GM18861 (cell line): ENCODE results near the gene KDM4B.

Experiments
- ATAC-seq: cut with Tn5 transposase; IDR thresholded peaks from one replicate; pipeline ENCODE4 v1.9.1; 2021; ENCODE audit not compliant: unreplicated experiment

KDM4B gene

DNA sequence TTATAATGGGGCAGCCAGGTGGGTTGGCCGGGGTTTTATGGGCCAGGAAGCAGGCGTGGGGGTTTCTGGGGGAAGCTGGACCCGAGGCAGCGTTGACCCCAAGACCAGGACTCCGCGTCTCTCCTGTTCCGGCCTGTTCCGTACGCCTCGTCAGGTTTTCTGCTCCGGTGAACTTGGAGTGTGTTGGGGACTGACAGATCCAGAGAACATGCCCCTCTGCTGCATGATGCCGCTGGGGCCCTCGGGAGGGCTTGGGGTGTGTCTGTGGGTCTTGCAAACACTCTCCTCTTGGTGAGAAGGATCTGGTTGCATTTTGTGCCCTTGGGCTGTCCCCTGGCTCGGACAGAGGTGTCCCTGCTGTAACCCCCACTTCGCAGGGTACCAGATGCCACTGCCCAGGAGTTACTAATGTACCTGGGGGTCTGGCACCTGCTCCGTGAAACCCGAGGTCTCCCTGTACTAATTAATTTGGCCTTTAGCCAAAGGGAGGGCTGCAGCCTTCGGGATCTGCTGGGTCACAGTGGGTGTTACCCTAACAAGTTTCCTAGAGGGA lies 15.6 kb downstream of the KDM4B start:
- ATAC-seq, result no peak

DNA sequence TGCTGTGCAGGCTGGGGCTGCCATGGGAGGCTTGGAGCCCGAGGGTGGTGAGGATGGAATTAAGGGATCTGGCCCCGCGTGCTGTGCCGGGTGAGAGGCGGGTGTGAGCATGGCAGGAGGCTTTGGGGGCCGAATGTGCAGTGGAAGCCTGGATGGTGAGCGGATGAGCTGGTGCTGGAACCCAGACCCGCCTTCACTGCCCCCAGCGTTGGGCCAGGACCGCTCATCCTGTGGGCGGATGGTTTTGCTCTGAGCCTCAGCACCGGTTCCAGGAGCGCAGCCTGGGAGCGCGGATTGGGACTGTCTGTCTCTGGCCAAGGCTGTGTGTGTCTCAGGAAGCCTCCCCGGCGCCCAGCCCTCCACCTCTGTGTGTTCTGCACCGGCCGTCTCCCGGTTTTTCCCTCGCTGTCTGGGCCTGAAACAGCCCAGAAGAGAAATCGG lies 16.7 kb downstream of the KDM4B start:
- ATAC-seq, result no peak

DNA sequence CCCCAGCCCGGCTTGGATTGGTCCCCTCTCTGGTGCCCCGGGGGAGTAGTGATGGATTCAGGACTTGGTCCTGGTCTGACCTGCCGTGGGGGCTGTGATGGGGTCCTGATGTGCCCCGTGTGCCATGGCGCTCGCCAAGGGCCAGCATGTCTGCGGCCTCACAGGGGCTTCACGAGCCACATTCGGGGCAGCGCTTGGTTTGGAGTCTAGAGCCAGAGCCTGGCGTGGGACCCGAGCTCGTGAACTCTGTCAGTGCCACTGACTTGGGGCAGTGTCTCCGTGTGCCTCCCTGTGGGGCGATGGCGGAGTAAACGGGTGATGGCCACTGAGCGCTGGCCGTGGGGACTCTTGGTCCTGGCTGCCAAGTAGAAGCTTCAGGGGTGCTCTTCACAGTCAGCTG lies 17.1 kb downstream of the KDM4B start:
- ATAC-seq, result no peak

DNA sequence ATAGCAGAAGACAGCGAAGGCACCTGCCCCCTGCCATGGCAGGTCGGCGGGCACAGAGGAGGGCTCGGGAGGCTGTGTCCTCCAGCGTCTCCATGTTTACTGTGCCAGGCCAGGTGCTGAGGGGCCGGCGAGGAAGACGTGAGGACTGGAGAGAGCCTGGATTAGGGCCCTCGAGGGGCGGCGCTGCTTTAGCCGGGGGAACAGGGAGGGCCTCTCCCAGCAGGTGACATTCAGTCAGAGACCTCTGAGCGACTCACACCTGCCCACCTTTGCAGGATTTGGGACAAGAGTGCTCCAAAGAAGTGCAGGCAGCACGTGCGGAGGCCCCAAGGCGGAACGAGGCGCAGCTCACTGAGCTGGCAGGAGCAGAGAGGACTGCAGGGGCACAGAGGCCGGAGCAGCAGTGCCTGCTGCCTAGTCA lies 17.6 kb downstream of the KDM4B start:
- ATAC-seq, result no peak

DNA sequence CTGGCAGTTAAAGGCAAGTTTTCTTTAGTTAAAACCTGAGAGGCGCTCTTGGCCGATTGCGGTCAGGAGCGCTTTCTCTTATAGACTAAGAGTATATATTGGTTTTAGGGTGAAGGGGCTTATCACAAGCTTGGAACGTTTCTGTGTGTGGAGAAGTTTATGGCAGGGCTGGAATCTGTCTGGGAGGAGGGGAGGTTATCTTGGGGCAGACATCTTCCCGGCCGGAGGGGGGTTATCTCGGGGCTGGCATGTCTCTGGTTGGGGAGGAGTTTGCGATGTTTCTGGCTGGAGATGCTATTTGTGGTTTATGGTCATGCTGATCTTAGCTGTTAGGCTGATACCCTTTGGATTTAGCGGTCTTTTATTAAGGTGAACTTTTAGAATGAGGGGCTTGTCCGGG lies 18.3 kb downstream of the KDM4B start:
- ATAC-seq, result no peak

DNA sequence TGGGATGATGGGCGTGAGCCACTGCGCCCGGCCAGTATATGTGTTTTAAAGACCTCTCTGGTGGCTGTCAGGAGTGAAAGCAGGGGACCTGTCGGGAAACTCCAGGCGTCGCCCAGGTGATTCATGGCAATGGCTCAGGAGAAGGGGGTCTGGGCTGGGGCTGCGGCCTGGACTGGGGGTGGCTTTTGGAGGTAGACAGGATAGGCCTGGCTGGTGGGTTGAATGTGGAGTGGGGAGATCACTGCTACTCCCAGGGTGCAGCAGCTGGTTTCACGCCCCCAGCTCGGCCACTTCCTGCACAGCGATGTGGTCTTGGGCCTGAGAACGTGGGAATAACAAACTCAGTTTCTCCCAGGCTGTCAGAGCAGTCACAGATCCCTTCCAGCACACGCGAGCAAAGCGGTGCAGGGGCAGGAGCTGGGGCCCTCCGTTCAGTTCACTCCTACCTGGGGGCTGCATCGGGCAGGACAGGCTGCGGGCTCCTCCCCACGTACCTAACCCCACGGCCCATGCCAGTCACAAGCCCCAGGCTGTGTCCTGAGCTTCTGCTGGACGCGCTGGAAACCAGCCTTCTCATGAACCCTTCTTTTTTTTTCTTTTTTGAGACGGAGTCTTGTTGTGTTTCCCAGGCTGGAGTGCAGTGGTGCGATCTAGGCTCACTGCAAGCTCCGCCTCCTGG lies 18.9 kb downstream of the KDM4B start:
- ATAC-seq, result no peak

DNA sequence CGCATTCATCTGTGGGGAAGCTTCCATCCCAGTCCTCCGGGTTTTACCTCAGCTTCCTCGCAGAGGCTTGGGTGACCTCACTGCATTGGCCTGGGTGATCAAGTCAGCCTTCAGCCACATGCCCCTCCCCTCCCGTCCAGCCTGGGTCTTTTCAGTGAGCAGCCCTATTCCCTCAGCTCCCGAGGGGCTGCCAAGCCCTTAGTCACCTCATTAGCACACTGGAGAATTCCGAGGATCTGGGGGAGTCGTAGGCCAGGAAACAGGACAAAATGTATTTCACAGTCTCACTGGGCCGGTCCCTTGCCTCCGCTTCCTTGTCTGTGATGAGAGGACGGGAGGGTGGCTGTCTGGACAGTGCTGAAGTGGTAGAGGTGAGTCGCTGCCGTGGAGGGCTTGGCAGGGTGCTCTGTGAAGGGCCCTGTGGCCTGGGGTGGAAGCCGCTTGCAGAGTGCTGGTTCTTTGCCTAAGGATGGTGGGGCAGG lies 19.9 kb downstream of the KDM4B start:
- no peak for ATAC-seq

DNA sequence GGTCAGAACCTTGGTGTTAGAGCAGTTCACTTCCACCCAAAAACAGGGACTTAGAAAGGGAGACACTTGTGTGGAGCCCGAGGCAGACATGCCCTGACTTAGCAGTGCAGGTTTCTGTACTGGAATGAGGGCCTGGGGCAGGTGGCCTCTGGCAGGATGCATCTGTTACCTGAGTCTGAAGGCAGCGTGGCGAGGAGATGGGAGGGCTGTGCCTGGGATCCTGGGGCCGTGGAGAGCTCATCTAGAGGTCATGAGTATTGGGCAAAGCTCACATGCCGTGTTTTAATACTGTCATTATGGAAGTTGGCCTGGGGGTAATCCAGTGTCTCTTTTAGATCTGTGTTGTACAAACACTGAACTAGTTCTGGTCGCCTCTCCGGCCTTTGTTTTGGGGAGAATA lies 21.4 kb downstream of the KDM4B start:
- no peak for ATAC-seq

DNA sequence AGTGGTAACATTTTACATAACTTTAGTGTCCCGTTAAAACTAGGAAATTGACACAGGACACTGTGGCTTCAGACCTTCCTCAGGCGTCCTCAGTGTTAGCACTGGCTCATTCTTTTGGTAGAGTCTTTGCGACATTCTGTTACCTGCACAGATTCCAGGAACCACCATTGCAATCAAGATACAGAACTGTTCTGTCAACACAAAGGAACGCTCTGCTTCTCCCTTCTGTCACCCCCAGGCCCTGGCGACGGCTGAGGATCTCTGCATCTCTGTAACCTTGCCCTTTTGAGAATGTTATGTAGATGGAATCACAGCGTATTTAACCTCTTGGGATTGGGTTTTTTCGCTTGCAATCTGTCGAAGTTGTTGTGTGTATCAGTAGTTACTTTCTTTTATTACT lies 22.6 kb downstream of the KDM4B start:
- ATAC-seq, result no peak

DNA sequence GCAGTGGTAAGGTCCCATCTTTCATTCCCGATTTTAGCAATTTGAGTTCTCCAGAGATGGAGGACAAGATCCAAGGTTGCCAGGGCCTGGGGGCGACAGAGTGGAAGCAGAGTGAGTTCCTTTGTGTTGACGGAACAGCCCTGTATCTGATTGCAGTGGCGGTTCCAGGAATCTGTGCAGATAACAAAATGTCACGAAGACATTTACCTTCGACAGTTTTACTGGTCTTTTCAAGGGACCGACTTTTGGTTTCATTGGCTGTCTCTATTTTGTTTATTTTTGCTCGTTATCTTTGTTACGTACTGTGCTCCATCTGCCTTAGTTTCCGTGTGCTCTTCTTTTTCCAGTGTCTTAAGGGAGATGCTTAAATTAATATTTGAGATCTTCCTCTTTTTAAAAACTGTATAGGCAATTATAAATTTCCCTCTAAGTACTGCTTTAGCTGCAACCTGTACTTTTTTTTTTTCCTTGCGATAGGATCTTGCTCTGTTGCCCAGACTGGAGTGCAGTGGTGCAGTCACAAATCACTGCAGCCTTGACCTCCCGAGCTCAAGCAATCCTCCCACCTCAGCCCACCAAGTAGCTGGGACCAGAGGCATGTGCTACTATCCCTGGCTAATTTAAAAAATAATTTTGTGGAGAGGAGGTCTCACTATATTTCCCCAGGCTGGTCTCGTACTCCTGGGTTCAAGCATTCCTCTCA lies 23.2 kb downstream of the KDM4B start:
- ATAC-seq, result no peak

DNA sequence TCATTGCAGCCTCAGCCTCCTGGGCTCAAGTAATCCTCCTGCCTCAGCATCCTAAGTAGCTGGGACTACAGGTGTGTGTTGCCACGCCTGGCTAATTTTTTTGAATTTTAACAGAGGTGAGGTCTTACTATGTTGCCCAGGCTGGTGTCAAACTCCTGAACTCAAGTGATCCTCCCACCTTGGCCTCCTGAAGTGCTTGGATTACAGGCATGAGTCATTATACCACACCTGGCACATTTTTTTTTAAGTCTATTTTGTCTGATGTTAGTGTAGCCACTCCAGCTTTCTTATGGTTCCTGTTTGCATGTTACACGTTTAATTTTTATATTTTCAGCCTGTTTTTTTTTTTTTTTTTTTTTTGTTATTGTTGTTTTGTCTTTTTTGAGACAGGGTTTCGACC lies 24.8 kb downstream of the KDM4B start:
- no peak for ATAC-seq

DNA sequence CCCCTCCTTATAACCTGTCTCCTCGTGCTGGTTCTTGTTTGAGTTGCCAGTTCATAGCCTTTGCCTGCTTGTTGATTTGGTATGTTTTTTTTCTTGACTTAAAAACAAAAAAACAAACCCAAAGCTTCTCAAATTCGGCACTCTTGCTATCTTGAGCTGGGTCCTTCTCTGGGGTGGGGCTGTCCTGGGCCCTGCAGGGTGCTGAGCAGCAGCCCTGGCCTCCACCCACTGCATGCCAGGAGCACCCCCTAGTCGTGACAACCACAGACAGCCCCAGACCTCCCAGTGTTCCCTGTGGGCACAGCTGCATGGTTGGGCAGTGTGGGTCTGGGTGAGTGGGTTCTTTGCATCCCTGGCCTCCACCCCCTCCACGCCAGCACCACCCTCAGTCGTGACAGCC lies 27.8 kb downstream of the KDM4B start:
- ATAC-seq, result no peak

DNA sequence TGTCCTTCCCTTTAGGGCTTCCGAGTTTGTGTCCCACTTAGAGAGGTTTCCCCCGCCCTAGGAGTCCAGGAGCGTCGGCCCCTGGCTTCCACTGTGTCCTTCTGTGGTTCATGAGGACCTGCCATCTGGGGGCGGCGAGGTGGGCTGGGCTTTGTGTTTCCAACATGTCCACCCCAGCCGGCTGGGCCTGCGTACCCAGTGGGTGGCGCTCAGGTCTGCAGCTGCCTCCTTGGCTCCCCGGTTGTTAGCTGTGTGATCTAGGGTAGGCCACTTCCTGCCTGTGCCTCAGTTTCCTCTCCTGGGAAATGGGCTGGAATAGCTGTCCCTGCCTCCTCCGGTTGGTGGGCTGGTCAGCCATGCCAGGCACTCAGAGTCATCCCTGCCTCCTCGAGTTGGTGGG lies 28.4 kb downstream of the KDM4B start:
- ATAC-seq, result no peak

DNA sequence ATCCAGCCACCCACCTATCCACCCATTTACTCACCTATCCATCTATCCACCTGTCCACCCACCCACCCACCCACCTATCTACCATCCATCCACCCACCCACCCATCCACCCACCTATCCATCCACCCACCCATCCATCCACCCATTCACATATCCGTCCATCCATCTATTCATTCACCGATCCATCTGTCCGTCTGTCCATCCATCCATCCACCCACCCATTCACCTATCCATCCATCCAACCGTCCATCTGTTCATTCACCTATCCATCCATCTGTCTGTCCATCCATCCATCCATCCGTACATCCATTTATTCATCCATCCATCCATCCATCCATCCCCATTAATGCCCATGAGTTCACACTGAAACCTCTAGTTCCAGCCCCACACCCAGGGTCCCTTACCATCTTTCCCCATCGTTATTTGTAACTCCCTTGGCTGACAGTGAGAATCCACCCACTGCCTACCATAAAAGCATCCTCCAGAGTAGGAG lies 31.3 kb downstream of the KDM4B start:
- no peak for ATAC-seq

DNA sequence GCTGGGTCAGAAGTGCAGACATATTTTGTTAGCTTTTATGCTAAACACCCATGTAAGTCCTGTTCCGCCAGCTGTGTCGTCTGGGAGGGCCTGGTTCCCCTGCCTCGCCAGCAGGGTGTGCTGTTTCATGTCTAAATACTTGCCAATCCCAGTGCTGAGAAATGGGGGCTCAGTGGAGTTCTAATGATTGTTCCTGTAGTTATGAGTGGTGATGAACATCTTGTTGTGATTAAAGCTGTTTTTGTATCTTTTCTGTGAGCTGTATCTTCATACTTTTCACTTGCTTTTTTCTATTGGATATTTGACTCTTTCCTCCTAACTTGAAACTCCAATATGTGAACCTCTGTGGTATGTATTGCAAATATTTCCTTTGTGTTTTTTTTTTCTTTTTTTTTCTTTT lies 32.7 kb downstream of the KDM4B start:
- no peak for ATAC-seq

DNA sequence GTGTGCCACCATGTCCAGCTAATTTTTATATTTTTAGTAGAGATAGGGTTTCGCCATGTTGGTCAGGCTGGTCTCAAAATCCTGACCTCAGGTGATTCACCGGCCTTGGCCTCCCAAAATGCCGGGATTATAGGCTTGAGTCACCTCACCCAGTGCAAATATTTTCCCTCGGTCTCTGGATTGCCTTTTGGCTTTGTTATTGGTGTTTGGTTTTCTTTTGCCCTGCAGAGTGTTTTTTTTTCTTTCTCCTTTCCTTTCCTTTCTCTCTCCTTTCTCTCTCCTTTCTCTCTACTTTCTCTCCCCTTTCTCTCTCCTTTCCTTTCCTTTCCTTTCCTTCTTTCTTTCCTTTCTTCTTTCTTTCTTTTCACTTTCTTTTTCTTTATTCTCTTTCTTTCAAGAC lies 33.2 kb downstream of the KDM4B start:
- ATAC-seq, result no peak

DNA sequence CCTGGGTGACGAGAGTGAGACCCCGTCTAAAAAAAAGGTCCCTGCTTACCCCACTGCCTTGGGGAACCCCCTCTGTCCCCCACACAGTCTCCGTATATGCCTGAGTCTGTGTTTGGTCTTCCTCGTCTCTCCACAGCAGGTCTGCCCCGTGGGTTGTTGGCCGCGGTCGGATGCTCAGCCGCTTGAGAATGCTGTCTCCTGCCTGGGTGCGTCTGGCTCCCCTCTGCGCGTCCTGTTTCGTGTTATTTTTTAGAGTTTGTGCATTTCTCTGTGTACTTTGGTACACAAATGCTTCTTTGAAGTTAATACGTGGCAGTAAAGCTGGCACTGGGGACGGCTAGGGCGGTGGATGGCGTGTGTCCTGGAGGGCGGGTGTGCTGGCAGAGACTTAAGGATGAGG lies 34.9 kb downstream of the KDM4B start:
- no peak for ATAC-seq

DNA sequence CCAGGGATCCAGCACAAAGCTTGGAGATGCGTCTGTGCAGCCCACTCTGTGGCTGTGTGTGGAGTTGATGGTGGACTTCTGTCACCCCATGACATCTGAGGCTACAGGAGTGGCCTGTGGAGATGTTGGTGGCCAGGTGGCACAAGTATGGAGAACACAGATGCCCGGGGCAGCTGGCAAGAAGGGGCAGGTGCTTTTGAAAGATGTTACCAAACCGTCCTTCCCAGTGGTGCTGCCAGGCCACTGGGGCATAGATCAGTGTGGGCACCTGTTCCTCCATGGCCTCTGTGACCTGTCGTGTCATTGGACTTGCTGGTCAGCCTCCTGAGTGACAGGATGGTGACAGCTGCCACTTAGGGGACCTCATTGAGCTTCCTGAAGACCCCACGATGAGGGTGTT lies 36.2 kb downstream of the KDM4B start:
- ATAC-seq, result no peak

DNA sequence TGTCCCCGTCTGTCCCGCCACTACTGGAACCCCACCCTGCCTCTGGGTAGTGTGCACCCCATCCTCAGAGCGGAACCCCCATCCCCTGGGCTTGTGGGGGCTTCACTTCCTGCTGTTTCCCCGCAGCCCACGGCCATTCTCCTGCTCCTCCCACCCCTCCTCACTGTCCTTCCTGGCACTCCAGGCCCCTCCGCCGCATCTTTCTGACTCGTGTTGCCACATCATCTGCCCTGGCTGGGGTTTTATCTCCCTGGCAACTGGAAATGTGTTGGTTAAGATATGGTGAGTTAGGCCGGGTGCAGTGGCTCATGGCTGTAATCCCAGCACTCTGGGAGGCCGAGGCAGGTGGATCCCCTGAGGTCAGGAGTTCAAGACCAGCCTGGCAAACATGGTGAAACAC lies 37.3 kb downstream of the KDM4B start:
- no peak for ATAC-seq

DNA sequence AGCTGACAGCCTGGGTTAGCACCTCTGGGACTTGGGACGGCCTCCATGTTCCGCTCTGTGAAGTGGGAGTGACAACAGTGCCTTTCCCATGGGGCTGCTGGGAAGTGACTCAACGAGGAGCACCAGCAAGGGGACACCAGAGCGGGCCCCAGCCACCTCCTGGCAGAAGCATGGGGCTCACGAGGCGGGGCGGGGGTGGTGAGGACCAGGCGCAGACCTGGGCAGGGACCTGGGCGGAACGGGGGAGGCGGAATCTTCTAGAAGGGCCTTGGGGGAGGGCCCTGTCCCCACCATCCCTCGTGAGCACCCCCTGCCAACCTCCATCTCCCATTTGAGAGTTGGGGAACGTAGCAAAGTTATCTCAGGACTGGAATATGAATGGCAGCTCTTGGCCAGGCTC lies 37.9 kb downstream of the KDM4B start:
- no peak for ATAC-seq

DNA sequence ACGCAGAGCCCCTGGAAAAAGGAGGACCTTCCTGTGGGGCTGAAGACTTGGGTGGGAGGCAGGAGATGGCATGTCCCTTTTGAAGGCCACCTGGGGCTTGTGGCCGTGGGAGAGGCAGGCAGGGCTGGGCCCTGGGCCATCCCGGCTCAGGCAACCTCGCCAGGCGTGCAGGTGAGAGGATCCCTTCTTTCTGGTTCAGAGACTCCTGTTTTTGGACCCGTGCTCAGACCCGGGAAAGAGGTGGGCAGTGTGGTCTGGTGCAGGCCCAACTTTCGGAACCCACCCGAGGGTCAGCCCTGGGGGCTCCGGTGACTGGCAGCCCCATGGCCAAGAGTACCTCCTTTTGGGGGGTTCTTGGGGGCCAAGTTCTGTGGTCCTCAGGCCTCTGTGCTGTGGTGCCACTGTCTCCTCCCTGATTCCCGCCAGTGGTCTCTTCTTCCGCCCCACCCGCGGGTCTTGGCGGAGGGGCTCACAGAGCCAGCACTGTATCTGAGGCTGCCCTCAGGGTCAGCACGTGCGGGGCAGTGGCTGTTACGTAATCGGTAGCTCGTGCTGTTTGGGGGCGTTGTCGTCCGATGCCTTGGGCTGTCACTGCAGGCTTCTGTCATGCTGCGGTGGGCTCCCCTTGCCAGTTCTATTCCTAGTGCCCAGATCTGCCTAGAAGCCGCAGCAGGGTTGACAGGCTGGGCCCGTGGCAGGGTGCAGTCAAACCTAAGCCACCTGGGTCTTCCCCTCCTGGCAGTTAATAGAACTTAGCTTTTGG lies 42.7 kb downstream of the KDM4B start:
- ATAC-seq, result no peak
